Sigmoid colon (tissue), 7 donors: ENCODE data around the gene CDON. TPM values are rescaled to one million over a fixed set of nuclear protein-coding genes. Genes with fewer than 3 reads are reported as not detected.

Experiments used
- DNase-seq: peaks from one replicate; pipeline ENCODE4 v3.0.0-alpha.2; 2019
- H3K27ac ChIP-seq, 4 donors: fragments of 200-600 bp; sonication (generic); one replicate each; pipeline ENCODE4 v1.5.1; 2016 to 2019; ENCODE audit warnings: mild to moderate bottlenecking in 1 of 4
- H3K27me3 ChIP-seq, 3 donors: fragments of 200-600 bp; sonication (generic); one replicate each; pipeline ENCODE4 v1.5.1; 2019; ENCODE audit warnings: mild to moderate bottlenecking in 1 of 3
- H3K36me3 ChIP-seq, 4 donors: fragments of 200-600 bp; sonication (generic); one replicate each; pipeline ENCODE4 v1.5.1; 2016 to 2019
- H3K4me1 ChIP-seq, 4 donors: fragments of 200-600 bp; sonication (generic); one replicate each; pipeline ENCODE4 v1.5.1; 2017 to 2019
- H3K4me3 ChIP-seq, 4 donors: fragments of 200-600 bp; sonication (generic); one replicate each; pipeline ENCODE4 v1.5.1; 2017 to 2019; ENCODE audit warnings: mild to moderate bottlenecking in 2 of 4, moderate library complexity in 1 of 4
- H3K9me3 ChIP-seq, 4 donors: fragments of 200-600 bp in 3 of 4; sonication (generic) in 3 of 4; one replicate each; pipeline versions ENCODE4 v1.5.1 to v1.6.1; 2013 to 2019
- EP300 ChIP-seq, 4 donors: sonication (generic); formaldehyde crosslinking; IDR thresholded peaks; one replicate each; pipeline ENCODE4 v1.6.1; 2017; ENCODE audit warnings: antibody characterized with exemption in 4 of 4
- POLR2A ChIP-seq, 2 donors: fragments of 450-650 bp; IDR thresholded peaks; one replicate each; pipeline ENCODE4 v1.6.1; 2016; ENCODE audit warnings: antibody characterized with exemption in 2 of 2, mild to moderate bottlenecking in 2 of 2, moderate library complexity in 2 of 2
- POLR2AphosphoS5 ChIP-seq, 4 donors: sonication (generic); formaldehyde crosslinking; IDR thresholded peaks; one replicate each; pipeline ENCODE4 v1.6.1; 2017; ENCODE audit warnings: antibody characterized with exemption in 4 of 4
- WGBS, 2 donors: extraction: QIAGEN DNeasy Blood & Tissue Kit; methylation state at CpG; one replicate each; pipeline ENCODE4 v1.1.7; 2013; 5-methylcytosine and 5-hydroxymethylcytosine counted together
- intact Hi-C: fragments of 100-400 bp; cut with DNase I; formaldehyde crosslinking; loops from one replicate; pipeline ENCODE4 v1.15.1; 2023
- polyA plus RNA-seq, 3 donors: library from polyadenylated mRNA; stranded (reverse); fragments of 200-250 nt; gene quantifications; one replicate each; pipeline ENCODE4 v1.2.3, GENCODE V29; 2013
- total RNA-seq, 4 donors: library from RNA; depleted of rRNA; stranded (reverse); fragments of >200 nt; gene quantifications; one replicate each; pipeline ENCODE4 v1.1.0, GENCODE V29; 2016
- TF ChIP-seq, protein P1 (sequence below), 4 experiments: fragments of 450-650 bp in 3 of 4; fragments of 200-600 bp in 1 of 4; IDR thresholded peaks; one replicate each; pipeline ENCODE4 v1.5.1; 2016 to 2019; ENCODE audit warnings: antibody characterized with exemption in 4 of 4, mild to moderate bottlenecking in 3 of 4, moderate library complexity in 2 of 4
- donor health status: healthy with polysubstance abuse.
- donor health status: Bipolar disorder and iron deficiency.
- donor health status: healthy.

Gene CDON
- total and polyA plus RNA-seq, 7 donors, result under 0.01 to 88.1 (median 48.9) TPM

DNA sequence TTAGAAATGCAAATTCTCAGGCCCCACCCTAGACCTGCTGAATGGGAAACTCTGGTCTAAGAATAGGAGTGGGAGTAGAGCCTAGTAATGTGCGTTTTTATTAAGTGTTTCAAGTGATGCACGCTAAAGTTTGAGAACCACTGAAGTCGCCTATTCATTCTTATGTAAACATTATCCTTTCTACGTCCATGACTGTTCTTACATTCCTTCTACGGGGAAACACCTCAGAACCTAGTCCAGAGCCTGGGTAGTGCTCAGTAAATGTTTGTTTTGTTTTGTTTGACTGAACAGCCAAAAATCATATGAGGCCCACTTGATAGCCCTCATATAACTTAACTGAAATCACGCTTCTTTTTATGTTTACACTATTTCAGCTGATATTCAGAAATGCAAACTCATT is 87.0 kb downstream of the CDON start:
- Histone ChIP-seq H3K4me3 (no peak overlapping the region), H3K4me1 (peaks cover 0 to 6% (median 0%) of the 10 kb centered on the region in 4 donors), H3K27ac (no peak overlapping the region), H3K9me3 (no peaks in the 10 kb centered on the region), H3K27me3 (no peaks in the 10 kb centered on the region), H3K36me3 (peaks cover 0 to 50% (median 0%) of the 10 kb centered on the region in 4 donors)
- no peak for DNase-seq
- no peak for TF ChIP-seq POLR2A (IDR thresholded peaks at IDR 0.05)
- no peak for TF ChIP-seq POLR2AphosphoS5 (IDR thresholded peaks at IDR 0.05)
- TF ChIP-seq, protein P1, sequence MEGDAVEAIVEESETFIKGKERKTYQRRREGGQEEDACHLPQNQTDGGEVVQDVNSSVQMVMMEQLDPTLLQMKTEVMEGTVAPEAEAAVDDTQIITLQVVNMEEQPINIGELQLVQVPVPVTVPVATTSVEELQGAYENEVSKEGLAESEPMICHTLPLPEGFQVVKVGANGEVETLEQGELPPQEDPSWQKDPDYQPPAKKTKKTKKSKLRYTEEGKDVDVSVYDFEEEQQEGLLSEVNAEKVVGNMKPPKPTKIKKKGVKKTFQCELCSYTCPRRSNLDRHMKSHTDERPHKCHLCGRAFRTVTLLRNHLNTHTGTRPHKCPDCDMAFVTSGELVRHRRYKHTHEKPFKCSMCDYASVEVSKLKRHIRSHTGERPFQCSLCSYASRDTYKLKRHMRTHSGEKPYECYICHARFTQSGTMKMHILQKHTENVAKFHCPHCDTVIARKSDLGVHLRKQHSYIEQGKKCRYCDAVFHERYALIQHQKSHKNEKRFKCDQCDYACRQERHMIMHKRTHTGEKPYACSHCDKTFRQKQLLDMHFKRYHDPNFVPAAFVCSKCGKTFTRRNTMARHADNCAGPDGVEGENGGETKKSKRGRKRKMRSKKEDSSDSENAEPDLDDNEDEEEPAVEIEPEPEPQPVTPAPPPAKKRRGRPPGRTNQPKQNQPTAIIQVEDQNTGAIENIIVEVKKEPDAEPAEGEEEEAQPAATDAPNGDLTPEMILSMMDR (IDR thresholded peaks at IDR 0.05), result no peak
- TF ChIP-seq EP300 (IDR thresholded peaks at IDR 0.05), result no peak
- 47 to 79% methylated on average over 6 of the region's 6 CpGs for WGBS, 2 donors
- intact Hi-C loops, result no loop called here

DNA sequence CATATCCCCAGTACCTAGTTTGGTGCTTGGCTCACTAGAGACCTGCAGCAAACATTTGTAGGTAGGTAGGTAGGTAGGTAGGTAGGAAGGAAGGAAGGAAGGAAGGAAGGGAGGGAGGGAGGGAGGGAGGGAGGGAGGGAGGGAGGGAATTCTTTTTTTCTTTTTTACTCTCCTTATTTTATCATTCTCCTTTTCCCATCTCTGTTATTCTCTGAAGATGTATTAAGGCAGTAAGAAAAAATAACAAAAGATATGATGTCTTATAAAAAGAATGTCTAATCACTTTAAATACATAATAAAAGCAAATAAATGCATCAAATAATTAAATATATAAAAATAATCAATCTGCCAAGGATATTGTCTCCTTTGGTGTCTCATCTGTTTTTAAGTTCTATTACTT is 88.4 kb downstream of the CDON start:
- Histone ChIP-seq H3K27me3 (no peaks in the 10 kb centered on the region), H3K4me3 (no peak overlapping the region), H3K27ac (no peak overlapping the region), H3K36me3 (peaks cover 0 to 48% (median 2%) of the 10 kb centered on the region in 4 donors), H3K4me1 (peaks cover 0 to 6% (median 0%) of the 10 kb centered on the region in 4 donors), H3K9me3 (no peaks in the 10 kb centered on the region)
- no peak for DNase-seq
- intact Hi-C loops, result no loop called here
- TF ChIP-seq POLR2AphosphoS5 (IDR thresholded peaks at IDR 0.05) (no peak), POLR2A (IDR thresholded peaks at IDR 0.05) (no peak), EP300 (IDR thresholded peaks at IDR 0.05) (no peak)
- TF ChIP-seq, protein P1 (IDR thresholded peaks at IDR 0.05), result no peak

DNA sequence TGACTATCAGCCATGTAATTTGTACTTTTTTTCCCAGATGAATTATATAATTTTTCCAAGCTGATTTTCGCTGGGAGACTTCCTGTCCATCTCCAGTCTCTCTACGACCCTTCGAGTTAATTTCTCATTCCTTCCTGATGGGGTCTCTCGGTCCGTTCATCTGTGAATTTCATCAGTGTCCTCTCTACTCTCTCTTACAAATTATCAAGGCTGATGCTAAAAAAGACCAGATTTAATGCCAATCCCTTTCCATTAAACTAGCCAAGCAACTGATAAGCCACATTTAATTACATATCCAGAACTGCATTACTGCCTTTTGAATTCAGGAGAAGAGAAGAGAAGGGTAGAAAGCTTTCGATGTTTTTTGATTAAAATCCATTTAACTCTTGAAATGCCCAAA is 91.0 kb downstream of the CDON start:
- Histone ChIP-seq H3K27me3 (no peaks in the 10 kb centered on the region), H3K36me3 (peaks cover 0 to 34% (median 2%) of the 10 kb centered on the region in 4 donors), H3K9me3 (no peaks in the 10 kb centered on the region), H3K4me3 (no peak overlapping the region), H3K4me1 (no peaks in the 10 kb centered on the region), H3K27ac (no peak overlapping the region)
- WGBS, 2 donors, result 80 to 84% methylated on average over 6 of the region's 6 CpGs
- TF ChIP-seq EP300 (IDR thresholded peaks at IDR 0.05), result no peak
- TF ChIP-seq POLR2AphosphoS5 (IDR thresholded peaks at IDR 0.05), result no peak
- TF ChIP-seq POLR2A (IDR thresholded peaks at IDR 0.05), result no peak
- TF ChIP-seq, protein P1 (IDR thresholded peaks at IDR 0.05), result no peak
- DNase-seq, result no peak
- intact Hi-C loops, result no loop called here

- H3K27ac ChIP-seq, result no peak overlapping the region
- no peak overlapping the region for H3K4me3 ChIP-seq
- DNase-seq, result no peak
- WGBS, 2 donors, result 9 to 24% methylated on average over 7 of the region's 7 CpGs
- TF ChIP-seq POLR2AphosphoS5 (IDR thresholded peaks at IDR 0.05) (no peak), POLR2A (IDR thresholded peaks at IDR 0.05) (no peak), EP300 (IDR thresholded peaks at IDR 0.05) (no peak)
- TF ChIP-seq, protein P1 (IDR thresholded peaks at IDR 0.05), result no peak
- no peaks in the 10 kb centered on the region for H3K9me3 ChIP-seq
- H3K27me3 ChIP-seq, result no peaks in the 10 kb centered on the region
- intact Hi-C loops, result loop anchor here (5.0 kb wide), 1 partner anchor 39 kb away; no protein-coding TSS in a partner anchor
- peaks cover 0 to 39% (median 2%) of the 10 kb centered on the region in 4 donors for H3K36me3 ChIP-seq
- no peaks in the 10 kb centered on the region for H3K4me1 ChIP-seq
Measured at GRCh38 chr11:125968354-125968753, 94.3 kb downstream of the CDON start.

DNA sequence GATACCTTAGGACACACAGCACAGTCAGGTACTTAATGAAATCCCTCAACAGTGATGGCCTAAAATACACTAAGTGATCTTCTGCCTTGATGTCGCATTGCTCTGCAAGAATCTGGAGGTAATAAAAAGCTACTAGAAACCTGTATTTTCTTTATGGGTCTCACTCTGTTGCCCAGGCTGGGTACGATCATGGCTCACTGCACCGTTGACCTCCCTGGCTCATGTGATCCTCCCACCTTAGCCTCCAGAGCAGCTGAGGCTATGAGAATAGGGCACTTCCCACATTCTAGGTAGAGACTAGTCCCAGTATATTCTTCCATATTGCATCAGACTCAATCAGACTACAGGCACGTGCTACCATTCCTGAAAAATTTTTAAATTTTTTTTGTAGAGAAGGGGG is 95.2 kb downstream of the CDON start:
- no peaks in the 10 kb centered on the region for H3K27me3 ChIP-seq
- WGBS, 2 donors, result 95% methylated on average over 4 of the region's 4 CpGs
- no peak overlapping the region for H3K4me3 ChIP-seq
- H3K36me3 ChIP-seq, result peaks cover 0 to 45% (median 5%) of the 10 kb centered on the region in 4 donors
- intact Hi-C loops, result loop anchor here (5.0 kb wide), 1 partner anchor 40 kb away; no protein-coding TSS in a partner anchor
- H3K9me3 ChIP-seq, result peaks cover 0 to 1% (median 0%) of the 10 kb centered on the region in 4 donors
- no peak for DNase-seq
- no peak for TF ChIP-seq POLR2A (IDR thresholded peaks at IDR 0.05)
- TF ChIP-seq, protein P1 (IDR thresholded peaks at IDR 0.05), result no peak
- TF ChIP-seq POLR2AphosphoS5 (IDR thresholded peaks at IDR 0.05), result no peak
- no peak for TF ChIP-seq EP300 (IDR thresholded peaks at IDR 0.05)
- no peak overlapping the region for H3K27ac ChIP-seq
- no peaks in the 10 kb centered on the region for H3K4me1 ChIP-seq
